Stomach (tissue), 4 donors: ENCODE results near the gene KCND2.

Experiments
- CTCF ChIP-seq, 7 experiments: fragments of 450-650 bp in 4 of 7; fragments of 200-600 bp in 3 of 7; sonication (generic) in 3 of 7; IDR thresholded peaks; one replicate each; pipeline ENCODE4 v1.5.1; 2016 to 2019; ENCODE audit warnings: antibody characterized with exemption in 7 of 7, control low read depth in 2 of 7, mild to moderate bottlenecking in 1 of 7
- EP300 ChIP-seq: sonication (generic); formaldehyde crosslinking; IDR thresholded peaks from one replicate; pipeline ENCODE4 v1.6.1; 2017; ENCODE audit warnings: antibody characterized with exemption
- POLR2A ChIP-seq, 4 donors: fragments of 450-650 bp; IDR thresholded peaks; one replicate each; pipeline ENCODE4 v1.6.1; 2016; ENCODE audit warnings: antibody characterized with exemption in 4 of 4, control low read depth in 2 of 4, mild to moderate bottlenecking in 1 of 4, moderate library complexity in 1 of 4
- POLR2AphosphoS5 ChIP-seq, 3 donors: sonication (generic); formaldehyde crosslinking; IDR thresholded peaks; one replicate each; pipeline ENCODE4 v1.6.1; 2016; ENCODE audit warnings: antibody characterized with exemption in 3 of 3

GRCh38 chr7:120783273-120783672, 510.3 kb downstream of the KCND2 start:
- no peak for TF ChIP-seq POLR2A (IDR thresholded peaks at IDR 0.05)
- TF ChIP-seq CTCF (IDR thresholded peaks at IDR 0.05): no peak
- no peak for TF ChIP-seq POLR2AphosphoS5 (IDR thresholded peaks at IDR 0.05)
- no peak for TF ChIP-seq EP300
